GM18526 (cell line): Measurements from ENCODE around the gene CCDC27.

Source experiments
- POLR2A ChIP-seq: IDR thresholded peaks from 3 replicates; pipeline ENCODE4 v1.6.1; 2011; ENCODE audit not compliant: insufficient read length; ENCODE audit errors: extremely low read depth

Gene CCDC27

GRCh38 chr1:3731583-3732433, 20.4 kb upstream of the CCDC27 start:
- TF ChIP-seq POLR2A: no peak

- TF ChIP-seq POLR2A: no peak
Measured at GRCh38 chr1:3732434-3733093, 19.7 kb upstream of the CCDC27 start.

- no peak for TF ChIP-seq POLR2A
Measured at GRCh38 chr1:3733094-3733882, 19.0 kb upstream of the CCDC27 start.

- no peak for TF ChIP-seq POLR2A
Measured at GRCh38 chr1:3733883-3734589, 18.2 kb upstream of the CCDC27 start.

GRCh38 chr1:3734602-3735001, 17.6 kb upstream of the CCDC27 start:
- TF ChIP-seq POLR2A: no peak

GRCh38 chr1:3735027-3735681, 17.1 kb upstream of the CCDC27 start:
- TF ChIP-seq POLR2A: no peak

GRCh38 chr1:3735688-3736087, 16.6 kb upstream of the CCDC27 start:
- TF ChIP-seq POLR2A: no peak

GRCh38 chr1:3736131-3736561, 16.1 kb upstream of the CCDC27 start:
- TF ChIP-seq POLR2A: no peak

- no peak for TF ChIP-seq POLR2A
Measured at GRCh38 chr1:3736708-3737107, 15.5 kb upstream of the CCDC27 start.

GRCh38 chr1:3738943-3739342, 13.3 kb upstream of the CCDC27 start:
- no peak for TF ChIP-seq POLR2A

- no peak for TF ChIP-seq POLR2A
Measured at GRCh38 chr1:3740042-3740441, 12.2 kb upstream of the CCDC27 start.

- no peak for TF ChIP-seq POLR2A
Measured at GRCh38 chr1:3740752-3741151, 11.5 kb upstream of the CCDC27 start.

- no peak for TF ChIP-seq POLR2A
Measured at GRCh38 chr1:3741566-3742438, 10.4 kb upstream of the CCDC27 start.
